RPMI7951 (cell line): ENCODE measurements around the gene COL19A1. TPM values are rescaled to one million over a fixed set of nuclear protein-coding genes. Genes with fewer than 3 reads are reported as not detected.
"Not testable (repeated sequence)": the region's sequence is repeated elsewhere in the genome, so short reads cannot be mapped to it uniquely, and the experiment has no call there.

Source experiments
- DNase-seq: peaks from one replicate; pipeline ENCODE4 v3.0.0-alpha.2; 2012; ENCODE audit warnings: low read depth
- total RNA-seq: library from RNA; depleted of rRNA; stranded (reverse); fragments of >200 nt; shearing (Covaris generic); gene quantifications from 2 replicates; pipeline ENCODE4 v1.2.3, GENCODE V29; 2014; rRNA removed

COL19A1 gene
- 0.12 and 0.59 TPM in 2 replicates for total RNA-seq

DNA sequence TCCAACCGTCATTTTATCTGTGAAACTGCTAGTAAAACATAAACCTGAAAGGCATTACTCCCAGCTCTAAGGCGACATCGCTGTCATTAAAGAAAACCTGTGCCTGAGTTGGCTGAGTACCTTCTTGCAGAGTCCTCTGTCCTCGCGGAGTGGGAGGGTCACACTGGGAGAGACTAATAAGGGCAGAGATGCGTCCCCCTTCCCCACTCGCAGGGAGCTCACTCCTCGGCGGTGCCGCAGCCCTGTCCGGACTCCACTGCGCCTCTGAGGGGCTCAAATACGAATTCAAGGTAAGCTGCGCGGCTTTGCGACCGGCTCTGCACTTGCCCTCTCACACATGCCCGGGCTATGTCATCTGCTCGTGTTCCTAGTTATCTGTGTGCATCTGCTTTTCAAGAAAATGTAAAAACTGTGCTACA lies at the start of gene COL19A1:
TSS of gene COL19A1 (plus strand) at position 206 of the 419 bp plus-strand sequence. CDS start 13,012 bp downstream, outside the sequence.
- DNase-seq: no peak

GRCh38 chr6:69816569-69816968 lies 49.8 kb upstream of the COL19A1 start:
- no peak for DNase-seq

GRCh38 chr6:69817358-69817757 lies 49.0 kb upstream of the COL19A1 start:
- DNase-seq: no peak

GRCh38 chr6:69818223-69818930 lies 48.0 kb upstream of the COL19A1 start:
- no peak for DNase-seq

- DNase-seq: no peak
These were observed 47.2 kb upstream of the COL19A1 start for GRCh38 chr6:69819138-69819537.

- DNase-seq: no peak
These were observed 46.3 kb upstream of the COL19A1 start for GRCh38 chr6:69820018-69820417.

GRCh38 chr6:69820438-69820837 lies 45.9 kb upstream of the COL19A1 start:
- DNase-seq: no peak

- not testable (repeated sequence) for DNase-seq
These were observed 42.0 kb upstream of the COL19A1 start for GRCh38 chr6:69824355-69824754.

DNA sequence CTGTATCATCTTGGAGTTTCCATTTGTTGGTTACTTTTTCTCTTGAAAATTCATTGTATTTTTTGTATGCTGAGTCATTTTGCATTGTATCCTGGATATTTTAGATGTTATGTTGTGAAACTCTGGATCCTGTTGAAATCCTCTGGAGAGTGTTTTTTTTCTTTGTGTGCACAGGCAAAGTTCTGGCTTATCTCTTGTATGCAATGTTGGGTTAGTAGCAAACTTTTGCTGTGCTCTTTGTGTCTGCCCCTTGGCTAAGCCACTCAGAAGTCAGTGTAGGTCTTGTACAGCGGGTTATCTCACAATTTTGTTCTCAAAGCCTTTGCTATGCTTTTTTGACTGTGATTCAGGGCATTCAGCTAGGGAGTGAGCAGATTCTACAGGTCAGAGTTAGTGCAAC lies 40.5 kb upstream of the COL19A1 start:
- DNase-seq: no peak

GRCh38 chr6:69827276-69827893 lies 39.0 kb upstream of the COL19A1 start:
- DNase-seq: no peak

- DNase-seq: no peak
These were observed 33.8 kb upstream of the COL19A1 start for GRCh38 chr6:69832558-69832957.

GRCh38 chr6:69835414-69836179 lies 30.8 kb upstream of the COL19A1 start:
- DNase-seq: peak; percentile 54

DNA sequence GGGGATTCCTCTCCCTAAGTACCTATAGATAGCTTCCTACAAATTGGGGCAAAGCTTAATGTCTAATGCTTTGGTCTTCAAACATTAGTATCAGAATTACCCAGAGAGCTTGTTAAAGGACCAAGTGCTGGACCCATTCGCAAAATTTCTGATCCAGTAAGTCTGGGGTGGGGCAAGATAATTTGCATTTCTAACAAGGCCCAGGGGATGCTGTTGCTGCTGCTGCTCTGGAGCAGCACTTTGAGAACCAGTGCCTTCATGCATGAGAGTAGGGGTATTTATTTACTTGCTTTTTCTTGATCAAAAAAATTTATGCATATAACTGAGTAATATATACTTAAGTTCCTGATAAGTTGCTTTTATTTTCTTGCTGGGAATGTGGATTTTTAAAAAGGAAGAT lies 24.5 kb upstream of the COL19A1 start:
- DNase-seq: no peak

GRCh38 chr6:69843189-69843588 lies 23.2 kb upstream of the COL19A1 start:
- no peak for DNase-seq

- no peak for DNase-seq
These were observed 20.0 kb upstream of the COL19A1 start for GRCh38 chr6:69846312-69846711.

GRCh38 chr6:69846770-69847491 lies 19.4 kb upstream of the COL19A1 start:
- DNase-seq: no peak

- DNase-seq: no peak
These were observed 18.9 kb upstream of the COL19A1 start for GRCh38 chr6:69847492-69847788.

DNA sequence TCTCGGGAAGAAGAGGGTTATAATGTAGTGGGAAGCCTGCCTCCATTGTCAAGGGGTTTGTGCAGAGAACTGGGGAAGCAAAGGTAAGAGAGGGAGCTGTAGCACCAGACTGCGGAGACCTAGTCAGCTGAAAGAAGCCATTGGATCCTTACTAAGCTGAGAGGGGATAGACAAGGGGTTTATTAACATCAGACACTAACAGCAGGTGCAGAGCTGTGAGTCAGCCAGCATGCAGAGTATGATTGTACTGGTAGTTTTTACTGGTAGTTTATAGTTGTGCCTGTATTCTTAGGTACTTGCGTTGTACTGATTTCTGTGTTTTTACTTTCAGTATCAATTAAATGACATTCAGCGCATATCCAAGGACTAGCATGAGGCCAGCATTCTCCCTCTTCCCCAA lies 17.8 kb upstream of the COL19A1 start:
- DNase-seq: no peak

DNA sequence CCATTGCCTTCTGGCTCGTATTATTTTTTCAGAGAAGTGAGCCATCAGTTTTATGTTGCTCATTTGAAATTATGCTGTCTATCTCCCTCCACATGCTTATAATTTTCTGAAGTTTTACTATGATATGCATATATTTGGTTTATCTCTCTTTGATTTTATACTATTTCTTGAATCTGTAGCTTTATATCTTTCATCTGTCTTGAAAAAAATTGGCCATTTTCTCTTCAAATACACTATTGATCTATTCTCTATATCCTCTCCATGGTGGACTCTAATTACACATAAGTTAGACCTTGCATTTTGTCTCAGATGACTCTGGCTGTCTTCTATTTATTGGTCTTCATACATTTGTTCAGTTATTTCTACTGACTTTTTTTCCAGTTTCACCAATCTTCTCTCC lies 13.7 kb upstream of the COL19A1 start:
- DNase-seq: no peak

- DNase-seq: peak; percentile 54
These were observed 4.4 kb upstream of the COL19A1 start for GRCh38 chr6:69861986-69862385.

DNA sequence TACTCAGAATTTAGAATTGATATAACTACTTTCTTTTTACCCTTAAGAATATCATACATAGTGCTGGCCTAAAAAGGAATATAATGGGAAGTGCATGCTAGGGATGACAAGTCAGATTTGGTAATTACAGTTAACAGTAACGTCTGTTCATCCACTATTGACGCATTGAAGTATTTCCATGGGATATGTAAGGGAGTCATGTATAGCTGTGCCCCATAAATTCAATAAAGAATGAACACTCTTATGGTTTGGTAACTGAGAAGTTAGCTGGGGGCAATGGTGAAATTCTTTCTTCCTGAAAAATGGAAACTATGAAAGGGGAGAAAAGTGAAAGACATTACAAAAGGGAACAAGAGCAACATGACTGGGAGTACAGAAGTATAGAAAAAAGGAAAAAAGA lies 2.6 kb upstream of the COL19A1 start:
- DNase-seq: peak; percentile 34

DNA sequence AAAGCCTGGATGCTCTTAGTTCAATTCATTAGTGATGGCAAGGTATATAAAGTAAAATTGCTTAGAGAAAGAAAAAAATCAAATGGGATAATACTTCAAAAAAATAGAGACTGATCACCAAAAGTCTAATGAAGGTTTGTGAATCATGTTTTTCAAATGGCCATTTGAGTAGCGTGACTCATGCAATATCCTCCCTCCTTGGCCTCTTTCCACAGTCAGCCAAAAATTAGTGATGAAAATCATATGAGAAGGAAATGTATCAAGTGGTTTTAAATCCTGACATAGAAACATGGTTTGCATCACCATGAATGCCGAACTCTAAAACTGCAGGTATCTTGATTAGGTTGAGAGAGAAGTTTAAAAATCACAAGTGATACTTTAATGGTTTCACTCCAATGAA lies 1.2 kb upstream of the COL19A1 start:
- DNase-seq: peak; percentile 45
